IMR-90 (cell line): ENCODE measurements around the gene ZMYM2.

Experiments used
- BHLHE40 ChIP-seq: fragments of 150-350 bp; IDR thresholded peaks from 2 replicates; pipeline ENCODE4 v1.6.1; 2016; ENCODE audit warnings: mild to moderate bottlenecking, low read depth, low read length
- CEBPB ChIP-seq: IDR thresholded peaks from 2 replicates; pipeline ENCODE4 v1.6.1; 2012; ENCODE audit warnings: low read depth, low read length, improper control_type of control experiment
- ELK1 ChIP-seq: fragments of 150-350 bp; IDR thresholded peaks from 2 replicates; pipeline ENCODE4 v1.6.1; 2016; ENCODE audit warnings: low read depth, mild to moderate bottlenecking, low read length, moderate library complexity, borderline replicate concordance
- FOS ChIP-seq: fragments of 150-350 bp; IDR thresholded peaks from 2 replicates; pipeline ENCODE4 v1.6.1; 2016; ENCODE audit warnings: low read depth, low read length
- MAFK ChIP-seq: IDR thresholded peaks from 2 replicates; pipeline ENCODE4 v1.6.1; 2012; ENCODE audit warnings: low read depth, low read length, improper control_type of control experiment
- POLR2A ChIP-seq: IDR thresholded peaks from 2 replicates; pipeline ENCODE4 v1.6.1; 2012; ENCODE audit warnings: mild to moderate bottlenecking, low read depth, low read length
- RAD21 ChIP-seq: IDR thresholded peaks from 2 replicates; pipeline ENCODE4 v1.6.1; 2012; ENCODE audit warnings: low read length, improper control_type of control experiment
- RFX5 ChIP-seq: IDR thresholded peaks from 2 replicates; pipeline ENCODE4 v1.8.0; 2012; ENCODE audit warnings: low read depth, mild to moderate bottlenecking, low read length, moderate library complexity
- USF2 ChIP-seq: fragments of 150-350 bp; IDR thresholded peaks from 2 replicates; pipeline ENCODE4 v1.6.1; 2017; ENCODE audit warnings: mild to moderate bottlenecking, antibody characterized with exemption, low read length, low read depth
- TF ChIP-seq, protein P1 (sequence below): conservative IDR thresholded peaks from 2 replicates; pipeline ENCODE4 v1.5.1; 2012; ENCODE audit warnings: mild to moderate bottlenecking, low read depth, low read length, improper control_type of control experiment

DNA sequence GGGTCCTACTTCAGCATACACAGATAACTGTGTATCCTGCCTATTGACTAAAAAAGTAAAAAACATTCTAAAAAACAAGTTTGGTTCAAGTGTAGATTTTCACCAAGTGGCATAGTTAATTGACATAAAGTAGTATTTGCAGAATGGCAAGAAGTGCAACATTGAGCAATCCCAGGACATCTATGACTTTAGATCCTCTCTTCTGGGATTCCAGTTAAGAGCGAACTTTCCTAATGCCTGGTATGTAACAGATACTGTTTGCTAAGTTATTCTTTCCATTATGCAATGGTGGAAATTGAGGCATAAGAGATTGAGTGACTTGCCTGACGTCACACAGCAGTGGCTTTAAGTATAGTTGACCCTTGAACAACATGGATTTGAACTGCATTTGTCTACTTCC lies 96.1 kb downstream of the ZMYM2 start:
- TF ChIP-seq, protein P1, sequence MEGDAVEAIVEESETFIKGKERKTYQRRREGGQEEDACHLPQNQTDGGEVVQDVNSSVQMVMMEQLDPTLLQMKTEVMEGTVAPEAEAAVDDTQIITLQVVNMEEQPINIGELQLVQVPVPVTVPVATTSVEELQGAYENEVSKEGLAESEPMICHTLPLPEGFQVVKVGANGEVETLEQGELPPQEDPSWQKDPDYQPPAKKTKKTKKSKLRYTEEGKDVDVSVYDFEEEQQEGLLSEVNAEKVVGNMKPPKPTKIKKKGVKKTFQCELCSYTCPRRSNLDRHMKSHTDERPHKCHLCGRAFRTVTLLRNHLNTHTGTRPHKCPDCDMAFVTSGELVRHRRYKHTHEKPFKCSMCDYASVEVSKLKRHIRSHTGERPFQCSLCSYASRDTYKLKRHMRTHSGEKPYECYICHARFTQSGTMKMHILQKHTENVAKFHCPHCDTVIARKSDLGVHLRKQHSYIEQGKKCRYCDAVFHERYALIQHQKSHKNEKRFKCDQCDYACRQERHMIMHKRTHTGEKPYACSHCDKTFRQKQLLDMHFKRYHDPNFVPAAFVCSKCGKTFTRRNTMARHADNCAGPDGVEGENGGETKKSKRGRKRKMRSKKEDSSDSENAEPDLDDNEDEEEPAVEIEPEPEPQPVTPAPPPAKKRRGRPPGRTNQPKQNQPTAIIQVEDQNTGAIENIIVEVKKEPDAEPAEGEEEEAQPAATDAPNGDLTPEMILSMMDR = no peak
- TF ChIP-seq POLR2A = no peak
- no peak for TF ChIP-seq CEBPB
- TF ChIP-seq RAD21 = no peak
- TF ChIP-seq USF2 = no peak
- no peak for TF ChIP-seq BHLHE40
- no peak for TF ChIP-seq RFX5
- no peak for TF ChIP-seq MAFK
- TF ChIP-seq FOS = no peak
- TF ChIP-seq ELK1 = no peak
